ENCODE measurements around the gene SLC22A12.
A peak's percentile ranks its signal among the peaks of the same experiment; 100 is the strongest.
"Not testable (repeated sequence)": the region's sequence is repeated elsewhere in the genome, so short reads cannot be mapped to it uniquely, and the experiment has no call there.

The SLC22A12 gene

GRCh38 chr11:64559351-64560138 lies 31.5 kb upstream of the SLC22A12 start:
- no peak overlapping the region for H3K27ac Mint-ChIP-seq
- peaks cover 9% of the 10 kb centered on the region for H3K4me1 Mint-ChIP-seq
- no peaks in the 10 kb centered on the region for H3K9me3 Mint-ChIP-seq
- ATAC-seq (no peak), DNase-seq (no peak)
- H3K36me3 Mint-ChIP-seq (ENCODE audit: low read depth) = no peaks in the 10 kb centered on the region
- H3K27me3 Mint-ChIP-seq = no peaks in the 10 kb centered on the region
- no peak overlapping the region for H3K4me3 Mint-ChIP-seq

GRCh38 chr11:64560139-64560771 lies 30.8 kb upstream of the SLC22A12 start:
- Mint-ChIP-seq H3K36me3 (ENCODE audit: low read depth) (no peaks in the 10 kb centered on the region), H3K9me3 (no peaks in the 10 kb centered on the region), H3K4me1 (peaks cover 5% of the 10 kb centered on the region), H3K27me3 (no peaks in the 10 kb centered on the region), H3K27ac (no peak overlapping the region), H3K4me3 (no peak overlapping the region)
- DNase-seq (no peak), ATAC-seq (no peak)

- H3K27me3 Mint-ChIP-seq = no peaks in the 10 kb centered on the region
- H3K4me3 Mint-ChIP-seq = no peak overlapping the region
- H3K4me1 Mint-ChIP-seq = peaks cover under 1% of the 10 kb centered on the region
- H3K36me3 Mint-ChIP-seq (ENCODE audit: low read depth) = no peaks in the 10 kb centered on the region
- H3K27ac Mint-ChIP-seq = no peak overlapping the region
- no peaks in the 10 kb centered on the region for H3K9me3 Mint-ChIP-seq
- ATAC-seq (no peak), DNase-seq (no peak)
These were observed 30.1 kb upstream of the SLC22A12 start for GRCh38 chr11:64560941-64561340.

- not testable (repeated sequence) for H3K4me3 Mint-ChIP-seq; H3K27ac Mint-ChIP-seq; H3K27me3 Mint-ChIP-seq; H3K9me3 Mint-ChIP-seq; H3K36me3 Mint-ChIP-seq (ENCODE audit: low read depth); H3K4me1 Mint-ChIP-seq; DNase-seq; ATAC-seq
These were observed 29.6 kb upstream of the SLC22A12 start for GRCh38 chr11:64561429-64561828.

GRCh38 chr11:64561984-64562722 lies 28.9 kb upstream of the SLC22A12 start:
- H3K36me3 Mint-ChIP-seq (ENCODE audit: low read depth) = no peaks in the 10 kb centered on the region
- no peak overlapping the region for H3K4me3 Mint-ChIP-seq
- H3K27ac Mint-ChIP-seq = no peak overlapping the region
- no peak for ATAC-seq
- no peaks in the 10 kb centered on the region for H3K27me3 Mint-ChIP-seq
- no peaks in the 10 kb centered on the region for H3K9me3 Mint-ChIP-seq
- peaks cover 4% of the 10 kb centered on the region for H3K4me1 Mint-ChIP-seq
- no peak for DNase-seq

- H3K27me3 Mint-ChIP-seq = no peaks in the 10 kb centered on the region
- ATAC-seq = no peak
- H3K27ac Mint-ChIP-seq = no peak overlapping the region
- DNase-seq = no peak
- H3K4me1 Mint-ChIP-seq = peaks cover 4% of the 10 kb centered on the region
- H3K4me3 Mint-ChIP-seq = no peak overlapping the region
- no peaks in the 10 kb centered on the region for H3K36me3 Mint-ChIP-seq (ENCODE audit: low read depth)
- H3K9me3 Mint-ChIP-seq = no peaks in the 10 kb centered on the region
These were observed 28.2 kb upstream of the SLC22A12 start for GRCh38 chr11:64562723-64563351.

- peaks cover 4% of the 10 kb centered on the region for H3K4me1 Mint-ChIP-seq
- DNase-seq (no peak), ATAC-seq (no peak)
- H3K27ac Mint-ChIP-seq = no peak overlapping the region
- no peaks in the 10 kb centered on the region for H3K36me3 Mint-ChIP-seq (ENCODE audit: low read depth)
- H3K27me3 Mint-ChIP-seq = no peaks in the 10 kb centered on the region
- H3K4me3 Mint-ChIP-seq = no peak overlapping the region
- H3K9me3 Mint-ChIP-seq = no peaks in the 10 kb centered on the region
These were observed 27.1 kb upstream of the SLC22A12 start for GRCh38 chr11:64563966-64564365.

GRCh38 chr11:64564419-64564818 lies 26.6 kb upstream of the SLC22A12 start:
- Mint-ChIP-seq H3K27ac (no peak overlapping the region), H3K4me3 (no peak overlapping the region), H3K36me3 (ENCODE audit: low read depth) (no peaks in the 10 kb centered on the region), H3K9me3 (no peaks in the 10 kb centered on the region), H3K27me3 (no peaks in the 10 kb centered on the region), H3K4me1 (peaks cover 4% of the 10 kb centered on the region)
- no peak for ATAC-seq
- DNase-seq = no peak

- Mint-ChIP-seq H3K27me3 (no peaks in the 10 kb centered on the region), H3K36me3 (ENCODE audit: low read depth) (no peaks in the 10 kb centered on the region), H3K9me3 (no peaks in the 10 kb centered on the region), H3K27ac (no peak overlapping the region), H3K4me3 (no peak overlapping the region), H3K4me1 (peaks cover 4% of the 10 kb centered on the region)
- no peak for DNase-seq
- no peak for ATAC-seq
These were observed 25.8 kb upstream of the SLC22A12 start for GRCh38 chr11:64564947-64565889.

- Mint-ChIP-seq H3K9me3 (no peaks in the 10 kb centered on the region), H3K4me3 (no peak overlapping the region), H3K27me3 (no peaks in the 10 kb centered on the region), H3K27ac (no peak overlapping the region), H3K36me3 (ENCODE audit: low read depth) (no peaks in the 10 kb centered on the region), H3K4me1 (peaks cover 4% of the 10 kb centered on the region)
- ATAC-seq = peak; percentile 44
- peak; percentile 13 for DNase-seq
These were observed 24.7 kb upstream of the SLC22A12 start for GRCh38 chr11:64566042-64566914.

- Mint-ChIP-seq H3K36me3 (ENCODE audit: low read depth) (no peaks in the 10 kb centered on the region), H3K27ac (no peak overlapping the region), H3K4me3 (no peak overlapping the region), H3K4me1 (peaks cover 4% of the 10 kb centered on the region), H3K27me3 (no peaks in the 10 kb centered on the region), H3K9me3 (no peaks in the 10 kb centered on the region)
- ATAC-seq (no peak), DNase-seq (no peak)
These were observed 23.8 kb upstream of the SLC22A12 start for GRCh38 chr11:64566915-64567891.

GRCh38 chr11:64568041-64568571 lies 22.9 kb upstream of the SLC22A12 start:
- H3K27me3 Mint-ChIP-seq = no peaks in the 10 kb centered on the region
- H3K4me1 Mint-ChIP-seq = peaks cover 4% of the 10 kb centered on the region
- ATAC-seq = no peak
- no peaks in the 10 kb centered on the region for H3K36me3 Mint-ChIP-seq (ENCODE audit: low read depth)
- H3K4me3 Mint-ChIP-seq = no peak overlapping the region
- no peak overlapping the region for H3K27ac Mint-ChIP-seq
- no peak for DNase-seq
- no peaks in the 10 kb centered on the region for H3K9me3 Mint-ChIP-seq

Data from activated naive CD8-positive, alpha-beta T cell treated with anti-CD3 and anti-CD28 coated beads, Interleukin-2, amount 50 U/mL, for 24 hours (primary cell).